Tibial nerve (tissue), 4 donors: Measurements from ENCODE around the gene THAP10. TPM values are rescaled to one million over a fixed set of nuclear protein-coding genes. Genes with fewer than 3 reads are reported as not detected.
A peak's percentile ranks its signal among the peaks of the same experiment; 100 is the strongest.

Source experiments
- DNase-seq, 2 donors: peaks; one replicate each; pipeline ENCODE4 v3.0.0-alpha.2; 2019; ENCODE audit warnings: low spot score in 2 of 2
- H3K27ac ChIP-seq, 4 donors: fragments of 200-600 bp; sonication (generic) in 3 of 4; one replicate each; pipeline ENCODE4 v1.5.1; 2017 to 2019; ENCODE audit warnings: mild to moderate bottlenecking in 1 of 4
- H3K27me3 ChIP-seq, 2 donors: fragments of 200-600 bp; sonication (generic) in 1 of 2; one replicate each; pipeline versions ENCODE4 v1.5.1 to v1.6.0; 2017 to 2019
- H3K36me3 ChIP-seq, 3 donors: fragments of 200-600 bp; sonication (generic); one replicate each; pipeline ENCODE4 v1.5.1; 2018 to 2019
- H3K4me1 ChIP-seq, 4 donors: fragments of 200-600 bp; sonication (generic) in 3 of 4; one replicate each; pipeline ENCODE4 v1.5.1; 2017 to 2019
- H3K4me3 ChIP-seq, 4 donors: fragments of 200-600 bp; sonication (generic) in 3 of 4; one replicate each; pipeline ENCODE4 v1.5.1; 2017 to 2019; ENCODE audit warnings: mild to moderate bottlenecking in 1 of 4, moderate library complexity in 1 of 4
- H3K9me3 ChIP-seq, 4 donors: fragments of 200-600 bp; sonication (generic) in 3 of 4; one replicate each; pipeline ENCODE4 v1.5.1; 2017 to 2019
- CTCF ChIP-seq, 5 experiments: fragments of 200-600 bp in 3 of 5; fragments of 450-650 bp in 2 of 5; sonication (generic) in 3 of 5; IDR thresholded peaks; one replicate each; pipeline ENCODE4 v1.5.1; 2016 to 2019; ENCODE audit warnings: antibody characterized with exemption in 5 of 5, mild to moderate bottlenecking in 3 of 5, moderate library complexity in 2 of 5
- EP300 ChIP-seq, 2 donors: sonication (generic); formaldehyde crosslinking; IDR thresholded peaks; one replicate each; pipeline ENCODE4 v1.6.1; 2017; ENCODE audit warnings: antibody characterized with exemption in 2 of 2, mild to moderate bottlenecking in 1 of 2
- POLR2A ChIP-seq, 2 donors: fragments of 450-650 bp; IDR thresholded peaks; one replicate each; pipeline ENCODE4 v1.6.1; 2017; ENCODE audit warnings: antibody characterized with exemption in 2 of 2, mild to moderate bottlenecking in 2 of 2, moderate library complexity in 2 of 2
- WGBS, 2 donors: methylation state at CpG; one replicate each; pipeline ENCODE4 v1.1.5; 2018; 5-methylcytosine and 5-hydroxymethylcytosine counted together
- total RNA-seq, 4 donors: library from RNA; depleted of rRNA; stranded (reverse); fragments of >200 nt; gene quantifications; one replicate each; pipeline ENCODE4 v1.1.0, GENCODE V29; 2016

Gene THAP10
- 1 to 10 TPM; 1.2 to 9.8 (median 3.0) TPM for total RNA-seq

- Histone ChIP-seq H3K27me3 (no peaks in the 10 kb centered on the region), H3K4me1 (peaks cover 0 to 22% (median 6%) of the 10 kb centered on the region in 4 donors), H3K27ac (peak within 1 kb of the TSS; percentile 52 to 92 (median 82)), H3K9me3 (no peaks in the 10 kb centered on the region), H3K4me3 (peak within 1 kb of the TSS; percentile 64 to 85 (median 80)), H3K36me3 (peaks cover 0 to 13% (median 0%) of the 10 kb centered on the region in 3 donors)
- TF ChIP-seq POLR2A (IDR thresholded peaks at IDR 0.05) (peak in 1 of 2 donors; percentile 20), CTCF (IDR thresholded peaks at IDR 0.05) (no peak), EP300 (IDR thresholded peaks at IDR 0.05) (peak in 1 of 2 donors; percentile 68)
- 0 to 1% methylated on average over 42 to 46 of the region's 61 CpGs for WGBS, 2 donors
- peak; percentile 71 to 87 for DNase-seq
Observed at GRCh38 chr15:70892002-70892911, at the start of gene THAP10, which contains the start of gene LRRC49. Gene THAP10 (minus strand): TSS chr15:70892433. CDS start chr15:70892272, 161 bp downstream. Gene LRRC49 (plus strand): TSS chr15:70892826. CDS start chr15:70892895, 69 bp downstream.

GRCh38 chr15:70936326-70936725, 44.1 kb upstream of the THAP10 start:
- 46 to 49% methylated on average over 4 of the region's 4 CpGs for WGBS, 2 donors
- Histone ChIP-seq H3K9me3 (no peaks in the 10 kb centered on the region), H3K36me3 (no peaks in the 10 kb centered on the region), H3K27me3 (no peaks in the 10 kb centered on the region), H3K4me1 (no peaks in the 10 kb centered on the region), H3K27ac (no peak overlapping the region), H3K4me3 (no peak overlapping the region)
- TF ChIP-seq POLR2A (IDR thresholded peaks at IDR 0.05): no peak
- TF ChIP-seq EP300 (IDR thresholded peaks at IDR 0.05): no peak
- no peak for TF ChIP-seq CTCF (IDR thresholded peaks at IDR 0.05)
- DNase-seq: no peak

- H3K36me3 ChIP-seq: no peaks in the 10 kb centered on the region
- H3K4me3 ChIP-seq: no peak overlapping the region
- H3K4me1 ChIP-seq: no peaks in the 10 kb centered on the region
- 87 to 93% methylated on average over 3 of the region's 3 CpGs for WGBS, 2 donors
- TF ChIP-seq EP300 (IDR thresholded peaks at IDR 0.05) (no peak), CTCF (IDR thresholded peaks at IDR 0.05) (no peak), POLR2A (IDR thresholded peaks at IDR 0.05) (no peak)
- H3K27ac ChIP-seq: no peak overlapping the region
- no peaks in the 10 kb centered on the region for H3K9me3 ChIP-seq
- H3K27me3 ChIP-seq: no peaks in the 10 kb centered on the region
- DNase-seq: no peak
Observed at GRCh38 chr15:70935631-70936030, 43.4 kb upstream of the THAP10 start.

- Histone ChIP-seq H3K4me1 (no peaks in the 10 kb centered on the region), H3K27me3 (no peaks in the 10 kb centered on the region), H3K27ac (no peak overlapping the region), H3K36me3 (peaks cover 0 to 17% (median 0%) of the 10 kb centered on the region in 3 donors), H3K4me3 (no peak overlapping the region), H3K9me3 (no peaks in the 10 kb centered on the region)
- DNase-seq: no peak
- WGBS, 2 donors: 66 to 75% methylated on average over 3 of the region's 3 CpGs
- TF ChIP-seq CTCF (IDR thresholded peaks at IDR 0.05) (no peak), EP300 (IDR thresholded peaks at IDR 0.05) (no peak), POLR2A (IDR thresholded peaks at IDR 0.05) (no peak)
Observed at GRCh38 chr15:70933411-70933810, 41.2 kb upstream of the THAP10 start.

GRCh38 chr15:70932397-70932796, 40.2 kb upstream of the THAP10 start:
- WGBS, 2 donors: 77 to 83% methylated on average over 2 of the region's 2 CpGs
- Histone ChIP-seq H3K9me3 (no peaks in the 10 kb centered on the region), H3K4me3 (no peak overlapping the region)

More at GRCh38 chr15:70932397-70932796, 40.2 kb upstream of the THAP10 start:
- Histone ChIP-seq H3K4me1 (no peaks in the 10 kb centered on the region), H3K27me3 (no peaks in the 10 kb centered on the region), H3K36me3 (peaks cover 0 to 27% (median 0%) of the 10 kb centered on the region in 3 donors), H3K27ac (no peak overlapping the region)
- DNase-seq: no peak
- TF ChIP-seq EP300 (IDR thresholded peaks at IDR 0.05) (no peak), CTCF (IDR thresholded peaks at IDR 0.05) (no peak), POLR2A (IDR thresholded peaks at IDR 0.05) (no peak)
